ENCODE data around the gene CELSR2.
"Not testable (repeated sequence)": the region's sequence is repeated elsewhere in the genome, so short reads cannot be mapped to it uniquely, and the experiment has no call there.

The CELSR2 gene

DNA sequence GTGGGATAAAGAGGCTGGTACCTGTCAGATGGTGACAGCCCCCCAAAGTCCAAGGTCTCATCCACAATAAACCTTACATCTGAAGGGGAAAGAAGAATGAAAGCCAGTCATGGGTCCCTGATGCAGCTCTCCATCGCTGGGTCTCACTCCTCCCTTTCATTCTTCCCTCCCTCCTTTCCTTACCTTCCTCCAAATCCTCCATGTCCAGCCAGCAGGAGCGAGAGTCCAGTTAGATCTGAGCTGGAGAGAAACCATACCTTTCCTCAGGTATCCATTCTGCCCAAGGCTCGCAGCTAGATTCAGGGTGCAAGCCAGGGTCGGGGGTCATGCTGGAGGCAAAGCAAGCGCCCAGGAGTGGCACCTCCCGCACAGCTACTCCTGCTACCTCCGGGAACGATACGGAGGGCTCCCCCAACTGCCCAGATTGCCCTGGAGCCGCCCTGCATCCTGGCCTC is 33.2 kb downstream of the CELSR2 start:
- TF ChIP-seq, protein P1, sequence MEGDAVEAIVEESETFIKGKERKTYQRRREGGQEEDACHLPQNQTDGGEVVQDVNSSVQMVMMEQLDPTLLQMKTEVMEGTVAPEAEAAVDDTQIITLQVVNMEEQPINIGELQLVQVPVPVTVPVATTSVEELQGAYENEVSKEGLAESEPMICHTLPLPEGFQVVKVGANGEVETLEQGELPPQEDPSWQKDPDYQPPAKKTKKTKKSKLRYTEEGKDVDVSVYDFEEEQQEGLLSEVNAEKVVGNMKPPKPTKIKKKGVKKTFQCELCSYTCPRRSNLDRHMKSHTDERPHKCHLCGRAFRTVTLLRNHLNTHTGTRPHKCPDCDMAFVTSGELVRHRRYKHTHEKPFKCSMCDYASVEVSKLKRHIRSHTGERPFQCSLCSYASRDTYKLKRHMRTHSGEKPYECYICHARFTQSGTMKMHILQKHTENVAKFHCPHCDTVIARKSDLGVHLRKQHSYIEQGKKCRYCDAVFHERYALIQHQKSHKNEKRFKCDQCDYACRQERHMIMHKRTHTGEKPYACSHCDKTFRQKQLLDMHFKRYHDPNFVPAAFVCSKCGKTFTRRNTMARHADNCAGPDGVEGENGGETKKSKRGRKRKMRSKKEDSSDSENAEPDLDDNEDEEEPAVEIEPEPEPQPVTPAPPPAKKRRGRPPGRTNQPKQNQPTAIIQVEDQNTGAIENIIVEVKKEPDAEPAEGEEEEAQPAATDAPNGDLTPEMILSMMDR (IDR thresholded peaks at IDR 0.05; ENCODE audit: low read depth, low read length): no peak
- no peak for DNase-seq
- peaks cover 7% of the 10 kb centered on the region; the same call in 1 of the 2 replicates for H3K36me3 ChIP-seq
- no peaks in the 10 kb centered on the region for H3K9me3 ChIP-seq
- peak overlapping the region; percentile 91 for H3K4me3 ChIP-seq (ENCODE audit: low read depth, low read length)
- peaks cover 8% of the 10 kb centered on the region for H3K4me1 ChIP-seq
- no peaks in the 10 kb centered on the region for H3K27me3 ChIP-seq

DNA sequence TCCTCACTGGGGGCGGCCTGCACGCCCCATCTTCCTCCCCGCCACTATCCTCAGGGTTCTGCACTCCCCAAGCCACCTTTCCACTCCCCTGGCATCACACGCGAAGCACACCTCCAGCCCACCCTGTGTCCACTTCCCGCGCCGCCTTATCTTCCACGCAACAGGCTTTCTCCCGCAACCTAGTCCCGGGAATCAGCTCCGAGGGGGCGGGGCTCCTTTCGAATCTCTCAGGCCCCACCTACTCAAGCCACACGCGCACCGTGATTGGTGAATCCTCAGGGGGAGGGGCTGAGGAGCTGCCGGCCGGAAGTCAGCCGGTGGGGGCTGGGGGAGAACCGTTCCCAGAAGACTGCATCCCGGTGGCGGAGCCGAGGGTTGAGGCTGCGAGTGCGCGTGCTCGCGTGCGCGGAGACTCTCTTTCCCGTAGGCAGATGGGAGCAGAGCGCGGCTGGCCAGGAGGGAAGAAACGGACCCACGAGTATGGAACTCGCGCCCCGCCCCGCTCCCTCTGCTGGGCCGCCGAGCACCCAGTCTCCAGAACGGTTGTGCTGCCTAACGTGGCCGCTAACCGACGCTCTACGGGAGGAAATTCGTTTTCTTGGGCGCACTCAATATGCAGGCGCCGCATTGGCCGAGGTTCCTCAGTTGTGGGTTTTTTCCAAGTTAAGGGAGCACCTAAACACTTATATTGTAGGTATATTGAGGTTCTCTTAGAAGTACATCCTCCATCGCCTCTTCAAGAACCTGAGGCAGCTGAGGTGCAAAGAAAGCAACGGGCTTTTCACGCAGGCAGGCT is 33.8 kb downstream of the CELSR2 start, which contains the start of gene PSRC1:
Gene PSRC1 (minus strand): TSS at position 194 of the 796 bp plus-strand sequence.
- peak; percentile 98 for DNase-seq
- H3K4me3 ChIP-seq (ENCODE audit: low read depth, low read length): peak within 1 kb of the TSS; percentile 91
- H3K4me1 ChIP-seq: peaks cover 8% of the 10 kb centered on the region
- TF ChIP-seq, protein P1 (IDR thresholded peaks at IDR 0.05; ENCODE audit: low read depth, low read length): 0 out of 2 replicates have a peak, but pooled peaks have one; percentile 15
- peaks cover 6% of the 10 kb centered on the region; the same call in 1 of the 2 replicates for H3K36me3 ChIP-seq
- no peaks in the 10 kb centered on the region for H3K27me3 ChIP-seq
- no peaks in the 10 kb centered on the region for H3K9me3 ChIP-seq

DNA sequence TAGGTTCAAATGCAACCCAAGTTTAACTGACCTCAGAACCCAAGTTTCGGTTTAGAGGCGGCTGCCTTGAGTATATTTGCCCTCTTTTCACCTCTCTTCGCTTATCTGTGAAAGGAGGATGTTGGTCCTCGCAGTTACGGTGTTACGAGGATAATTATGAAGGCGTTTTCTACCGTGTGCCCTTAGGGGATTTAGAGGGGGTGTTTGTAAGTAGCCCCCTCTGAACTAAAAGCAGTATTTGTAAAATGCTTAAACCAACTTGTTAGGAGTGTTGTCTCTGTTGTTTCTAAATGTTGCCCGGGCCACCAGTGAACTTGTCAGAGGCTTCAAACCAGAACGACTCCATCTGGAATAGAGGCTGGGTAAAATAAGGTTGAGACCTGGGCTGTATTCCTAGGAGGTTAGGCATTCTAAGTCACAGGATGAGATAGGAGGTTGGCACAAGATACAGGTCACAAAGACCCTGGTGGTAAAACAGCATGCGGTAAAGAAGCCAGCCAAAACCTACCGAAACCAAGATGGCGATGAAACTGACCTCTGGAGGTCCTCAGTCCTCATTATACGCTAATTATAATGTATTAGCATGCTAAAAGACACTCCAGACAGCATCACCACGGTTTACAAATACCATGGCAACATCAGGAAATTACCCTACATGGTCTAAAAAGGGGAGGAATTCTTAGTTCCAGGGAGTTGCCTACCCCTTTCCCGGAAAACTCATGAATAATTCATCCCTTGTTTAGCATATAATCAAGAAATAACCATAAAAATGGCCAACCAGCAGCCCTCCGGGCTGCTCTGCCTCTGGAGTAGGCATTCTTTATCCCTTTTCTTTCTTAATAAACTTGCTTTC is 34.6 kb downstream of the CELSR2 start:
- no peaks in the 10 kb centered on the region for H3K9me3 ChIP-seq
- peaks cover 8% of the 10 kb centered on the region for H3K4me1 ChIP-seq
- H3K36me3 ChIP-seq: no peaks in the 10 kb centered on the region; the same call in 1 of the 2 replicates
- H3K4me3 ChIP-seq (ENCODE audit: low read depth, low read length): peak overlapping the region; percentile 91
- DNase-seq: no peak
- TF ChIP-seq, protein P1 (IDR thresholded peaks at IDR 0.05; ENCODE audit: low read depth, low read length): no peak
- H3K27me3 ChIP-seq: no peaks in the 10 kb centered on the region

DNA sequence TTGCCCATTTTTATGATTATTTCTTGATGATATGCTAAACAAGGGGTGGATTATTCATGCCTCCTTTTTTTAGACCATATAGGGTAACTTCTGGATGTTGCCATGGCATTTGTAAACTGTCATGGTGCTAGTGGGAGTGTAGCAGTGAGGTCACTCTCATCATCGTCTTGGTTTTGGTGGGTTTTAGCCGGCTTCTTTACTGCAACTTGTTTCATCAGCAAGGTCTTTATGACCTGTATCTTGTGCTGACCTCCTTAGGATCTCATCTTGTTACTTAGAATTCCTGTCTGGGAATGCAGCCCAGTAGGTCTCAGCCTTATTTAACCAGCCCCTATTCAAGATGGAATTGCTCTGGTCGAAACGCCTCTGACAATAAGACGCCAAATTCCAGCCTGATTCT is 37.4 kb downstream of the CELSR2 start:
- not testable (repeated sequence) for H3K4me1 ChIP-seq; H3K36me3 ChIP-seq; H3K4me3 ChIP-seq (ENCODE audit: low read depth, low read length); H3K9me3 ChIP-seq; H3K27me3 ChIP-seq; DNase-seq

DNA sequence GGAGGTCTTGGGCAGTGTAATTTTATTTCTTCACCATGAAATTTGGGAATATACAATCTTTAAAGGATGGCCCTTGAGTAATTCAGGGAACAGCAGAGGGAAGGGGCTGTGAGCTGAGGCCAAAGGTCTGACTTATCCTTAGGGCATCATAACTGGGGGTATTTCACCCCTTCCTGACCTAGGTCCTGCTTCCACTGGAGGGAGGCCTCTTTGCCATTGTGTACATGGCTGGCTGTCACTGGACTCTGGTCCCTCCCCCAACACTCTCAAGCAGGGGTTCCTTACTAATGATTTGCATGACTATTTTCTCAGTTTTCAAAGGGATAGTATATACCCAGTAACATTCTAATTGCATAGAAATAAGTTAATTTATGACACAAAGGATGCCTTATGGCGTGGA is 40.8 kb downstream of the CELSR2 start:
- no peak for DNase-seq
- Histone ChIP-seq H3K27me3 (no peaks in the 10 kb centered on the region), H3K9me3 (no peaks in the 10 kb centered on the region), H3K4me1 (no peaks in the 10 kb centered on the region), H3K4me3 (ENCODE audit: low read depth, low read length) (no peak overlapping the region), H3K36me3 (no peaks in the 10 kb centered on the region)
- TF ChIP-seq, protein P1 (IDR thresholded peaks at IDR 0.05; ENCODE audit: low read depth, low read length): no peak

DNA sequence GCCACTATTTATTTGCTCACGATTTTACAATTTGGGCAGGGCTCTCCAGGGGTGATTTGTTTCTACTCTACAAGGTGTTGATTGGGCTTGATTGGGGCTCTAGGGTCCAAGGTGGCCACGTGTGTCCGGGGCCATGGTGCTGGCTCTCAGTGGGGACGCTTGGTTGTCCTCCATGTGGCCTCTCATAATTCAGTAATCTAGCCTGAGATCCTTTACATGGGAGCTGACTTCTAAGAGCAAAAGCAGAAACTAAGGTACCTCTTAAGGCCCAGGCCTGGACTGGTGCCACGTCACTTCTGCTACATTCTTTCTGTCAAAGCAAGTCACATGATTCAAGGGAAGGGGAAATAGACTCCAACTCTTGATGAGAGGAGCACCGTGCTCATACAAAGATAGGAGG is 41.7 kb downstream of the CELSR2 start:
- TF ChIP-seq, protein P1 (IDR thresholded peaks at IDR 0.05; ENCODE audit: low read depth, low read length): no peak
- Histone ChIP-seq H3K27me3 (no peaks in the 10 kb centered on the region), H3K4me3 (ENCODE audit: low read depth, low read length) (no peak overlapping the region), H3K9me3 (no peaks in the 10 kb centered on the region), H3K4me1 (no peaks in the 10 kb centered on the region), H3K36me3 (no peaks in the 10 kb centered on the region)
- no peak for DNase-seq
